ENCODE measurements around the gene TCOF1. TPM values are rescaled to one million over a fixed set of nuclear protein-coding genes. Genes with fewer than 3 reads are reported as not detected.

The TCOF1 gene
- total RNA-seq, 4 donors from 2014 or later, result 19.4 to 85.0 (median 28.2) TPM

- peak overlapping the region in 3 of 4 donors; percentile 32 to 97 (median 96) for H3K27ac ChIP-seq
- no peak for DNase-seq
- H3K4me3 ChIP-seq, result peak overlapping the region in 3 of 4 donors; percentile 18 to 75 (median 65)
- H3K4me1 ChIP-seq, result peaks cover 3 to 24% (median 14%) of the 10 kb centered on the region in 4 donors
- H3K36me3 ChIP-seq, result peaks cover 0 to 48% (median 6%) of the 10 kb centered on the region in 3 donors
- H3K9me3 ChIP-seq, result no peaks in the 10 kb centered on the region
- TF ChIP-seq POLR2A (IDR thresholded peaks at IDR 0.05) (no peak), CTCF (IDR thresholded peaks at IDR 0.05) (no peak)
- H3K27me3 ChIP-seq, result no peaks in the 10 kb centered on the region
These were observed 50.9 kb downstream of the TCOF1 start for GRCh38 chr5:150408231-150408943.

- Histone ChIP-seq H3K27me3 (no peaks in the 10 kb centered on the region), H3K27ac (peak overlapping the region; percentile 85 to 97 (median 94)), H3K4me3 (peak overlapping the region; percentile 43 to 75 (median 64)), H3K36me3 (peaks cover 0 to 34% (median 4%) of the 10 kb centered on the region in 3 donors), H3K4me1 (peaks cover 3 to 24% (median 19%) of the 10 kb centered on the region in 4 donors), H3K9me3 (no peaks in the 10 kb centered on the region)
- TF ChIP-seq POLR2A (IDR thresholded peaks at IDR 0.05) (peak; percentile 28 to 46), CTCF (IDR thresholded peaks at IDR 0.05) (no peak)
- DNase-seq, result peak; percentile 76 to 92 (median 77)
These were observed 52.4 kb downstream of the TCOF1 start for GRCh38 chr5:150409638-150410523.

- DNase-seq, result peak in 2 of 3 donors; percentile 74 to 91
- Histone ChIP-seq H3K27me3 (no peaks in the 10 kb centered on the region), H3K27ac (peak overlapping the region; percentile 85 to 97 (median 94)), H3K36me3 (peaks cover 0 to 26% (median 4%) of the 10 kb centered on the region in 3 donors), H3K9me3 (no peaks in the 10 kb centered on the region), H3K4me1 (peaks cover 3 to 24% (median 15%) of the 10 kb centered on the region in 4 donors), H3K4me3 (peak overlapping the region; percentile 55 to 75 (median 64))
- TF ChIP-seq CTCF (IDR thresholded peaks at IDR 0.05), result no peak
- peak; percentile 32 to 44 for TF ChIP-seq POLR2A (IDR thresholded peaks at IDR 0.05)
These were observed 53.2 kb downstream of the TCOF1 start for GRCh38 chr5:150410524-150411244.

GRCh38 chr5:150411245-150411979, 53.9 kb downstream of the TCOF1 start:
- no peaks in the 10 kb centered on the region for H3K27me3 ChIP-seq
- DNase-seq, result peak in 2 of 3 donors; percentile 94 to 95
- H3K27ac ChIP-seq, result peak overlapping the region; percentile 85 to 97 (median 94)
- no peak for TF ChIP-seq POLR2A (IDR thresholded peaks at IDR 0.05)
- H3K4me3 ChIP-seq, result peak overlapping the region; percentile 55 to 75 (median 64)
- H3K36me3 ChIP-seq, result peaks cover 0 to 19% (median 0%) of the 10 kb centered on the region in 3 donors
- H3K9me3 ChIP-seq, result no peaks in the 10 kb centered on the region
- H3K4me1 ChIP-seq, result peaks cover 3 to 24% (median 15%) of the 10 kb centered on the region in 4 donors

- no peaks in the 10 kb centered on the region for H3K9me3 ChIP-seq
- peak within 1 kb of the TSS; percentile 85 to 97 (median 94) for H3K27ac ChIP-seq
- DNase-seq, result peak; percentile 83 to 98 (median 98)
- H3K4me3 ChIP-seq, result peak within 1 kb of the TSS; percentile 55 to 75 (median 64)
- peaks cover 0 to 8% (median 0%) of the 10 kb centered on the region in 3 donors for H3K36me3 ChIP-seq
- TF ChIP-seq CTCF (IDR thresholded peaks at IDR 0.05) (no peak), POLR2A (IDR thresholded peaks at IDR 0.05) (peak; percentile 85 to 89)
- H3K4me1 ChIP-seq, result peaks cover 3 to 24% (median 12%) of the 10 kb centered on the region in 4 donors
- no peaks in the 10 kb centered on the region for H3K27me3 ChIP-seq
These were observed 55.0 kb downstream of the TCOF1 start, which contains the start of gene CD74 for GRCh38 chr5:150412319-150413175. Gene CD74 (minus strand): TSS chr5:150412910. CDS start chr5:150412749, 161 bp downstream.
